Body of pancreas (tissue), 4 donors: Measurements from ENCODE around the gene TOMM7. TPM values are rescaled to one million over a fixed set of nuclear protein-coding genes. Genes with fewer than 3 reads are reported as not detected.

Source experiments
- ATAC-seq: fragments of 150-250 bp; one replicate; pipeline ENCODE4 v1.9.1; 2016
- DNase-seq, 4 donors: peaks; one replicate each; pipeline ENCODE4 v3.0.0-alpha.2; 2019
- H3K27ac ChIP-seq, 4 donors: fragments of 200-600 bp; sonication (generic); 1 replicate in 3 of 4; 2 replicates in 1 of 4; pipeline versions ENCODE4 v1.5.1 to v1.6.1; 2016 to 2019; ENCODE audit warnings: mild to moderate bottlenecking in 1 of 4, mixed read lengths in 1 of 4, moderate library complexity in 1 of 4
- H3K27me3 ChIP-seq, 2 donors: fragments of 200-600 bp; sonication (generic); one replicate each; pipeline ENCODE4 v1.6.0; 2016; ENCODE audit warnings: mild to moderate bottlenecking in 1 of 2
- H3K36me3 ChIP-seq, 2 donors: fragments of 200-600 bp; sonication (generic); replicated peaks in 1 of 2; 2 replicates each; pipeline ENCODE4 v1.5.1; 2016; ENCODE audit warnings: low read depth in 2 of 2; ENCODE audit not compliant: insufficient read depth in 1 of 2
- H3K4me1 ChIP-seq: fragments of 200-600 bp; sonication (generic); one replicate; pipeline ENCODE4 v1.6.0; 2016
- H3K4me3 ChIP-seq, 2 donors: fragments of 200-600 bp; sonication (generic); 1 replicate in 1 of 2; 2 replicates in 1 of 2; pipeline ENCODE4 v1.5.1; 2016 to 2019
- H3K9me3 ChIP-seq, 3 donors: fragments of 200-600 bp; sonication (generic); 1 replicate in 2 of 3; 2 replicates in 1 of 3; pipeline ENCODE4 v1.5.1; 2016
- POLR2A ChIP-seq, 3 donors: fragments of 450-650 bp; IDR thresholded peaks; one replicate each; pipeline ENCODE4 v1.6.1; 2016; ENCODE audit warnings: antibody characterized with exemption in 3 of 3, mild to moderate bottlenecking in 2 of 3
- WGBS, 2 donors: methylation state at CpG; one replicate each; pipeline ENCODE4 v1.1.5; 2017; 5-methylcytosine and 5-hydroxymethylcytosine counted together
- intact Hi-C: fragments of 100-400 bp; cut with DNase I; formaldehyde crosslinking; loops from one replicate; pipeline ENCODE4 v1.15.1; 2023
- total RNA-seq, 2 donors: library from RNA; depleted of rRNA; stranded (reverse); fragments of >200 nt; gene quantifications; one replicate each; pipeline ENCODE4 v1.1.0, GENCODE V29; 2016
- TF ChIP-seq, protein P1 (sequence below), 7 experiments: fragments of 450-650 bp in 4 of 7; fragments of 200-600 bp in 3 of 7; sonication (generic) in 3 of 7; IDR thresholded peaks; one replicate each; pipeline ENCODE4 v1.5.1; 2016 to 2019; ENCODE audit warnings: antibody characterized with exemption in 7 of 7

The TOMM7 gene
- total RNA-seq, 2 donors from 2014 or later: 77.8 to 103 TPM

- DNase-seq: peak; percentile 26 to 72 (median 62)
- no peaks in the 10 kb centered on the region for H3K27me3 ChIP-seq
- no peaks in the 10 kb centered on the region for H3K36me3 ChIP-seq
- intact Hi-C loops: no loop called here
- TF ChIP-seq, protein P1, sequence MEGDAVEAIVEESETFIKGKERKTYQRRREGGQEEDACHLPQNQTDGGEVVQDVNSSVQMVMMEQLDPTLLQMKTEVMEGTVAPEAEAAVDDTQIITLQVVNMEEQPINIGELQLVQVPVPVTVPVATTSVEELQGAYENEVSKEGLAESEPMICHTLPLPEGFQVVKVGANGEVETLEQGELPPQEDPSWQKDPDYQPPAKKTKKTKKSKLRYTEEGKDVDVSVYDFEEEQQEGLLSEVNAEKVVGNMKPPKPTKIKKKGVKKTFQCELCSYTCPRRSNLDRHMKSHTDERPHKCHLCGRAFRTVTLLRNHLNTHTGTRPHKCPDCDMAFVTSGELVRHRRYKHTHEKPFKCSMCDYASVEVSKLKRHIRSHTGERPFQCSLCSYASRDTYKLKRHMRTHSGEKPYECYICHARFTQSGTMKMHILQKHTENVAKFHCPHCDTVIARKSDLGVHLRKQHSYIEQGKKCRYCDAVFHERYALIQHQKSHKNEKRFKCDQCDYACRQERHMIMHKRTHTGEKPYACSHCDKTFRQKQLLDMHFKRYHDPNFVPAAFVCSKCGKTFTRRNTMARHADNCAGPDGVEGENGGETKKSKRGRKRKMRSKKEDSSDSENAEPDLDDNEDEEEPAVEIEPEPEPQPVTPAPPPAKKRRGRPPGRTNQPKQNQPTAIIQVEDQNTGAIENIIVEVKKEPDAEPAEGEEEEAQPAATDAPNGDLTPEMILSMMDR (IDR thresholded peaks at IDR 0.05): no peak
- no peak for TF ChIP-seq POLR2A (IDR thresholded peaks at IDR 0.05)
- 57 to 65% methylated on average over 5 of the region's 5 CpGs for WGBS, 2 donors
- H3K9me3 ChIP-seq: no peaks in the 10 kb centered on the region
- H3K27ac ChIP-seq: peak overlapping the region in 3 of 4 donors; percentile 52 to 77 (median 65)
- ATAC-seq: peak; percentile 83
- H3K4me1 ChIP-seq: peaks cover 38% of the 10 kb centered on the region
- no peak overlapping the region for H3K4me3 ChIP-seq
Measured at GRCh38 chr7:22831602-22832305, 9.1 kb upstream of the TOMM7 start.

DNA sequence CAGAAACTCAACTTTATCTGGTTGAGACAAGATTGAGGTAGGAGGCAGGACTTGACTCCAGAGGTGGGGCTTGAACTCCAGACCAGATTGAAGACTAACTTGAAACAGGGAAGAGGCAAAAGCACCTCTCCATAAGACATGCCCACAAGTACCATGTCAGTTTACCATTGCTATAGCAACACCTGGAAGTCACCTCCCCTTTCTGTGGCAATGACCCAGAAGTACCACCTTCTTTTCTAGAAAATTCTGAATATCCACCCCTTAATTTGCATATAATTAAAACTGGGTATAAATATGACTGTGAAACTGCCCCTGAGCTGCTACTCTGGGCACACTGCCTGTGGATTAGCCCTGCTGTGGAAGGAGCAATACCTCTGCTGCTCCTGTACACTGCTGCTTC is 4.9 kb upstream of the TOMM7 start:
- Histone ChIP-seq H3K27ac (no peak overlapping the region), H3K9me3 (no peaks in the 10 kb centered on the region), H3K27me3 (no peaks in the 10 kb centered on the region), H3K4me3 (no peak overlapping the region), H3K4me1 (peaks cover 16% of the 10 kb centered on the region), H3K36me3 (no peaks in the 10 kb centered on the region)
- DNase-seq (no peak), ATAC-seq (no peak)
- no peak for TF ChIP-seq POLR2A (IDR thresholded peaks at IDR 0.05)
- TF ChIP-seq, protein P1 (IDR thresholded peaks at IDR 0.05): no peak
- intact Hi-C loops: no loop called here

- TF ChIP-seq POLR2A (IDR thresholded peaks at IDR 0.05): no peak
- TF ChIP-seq, protein P1 (IDR thresholded peaks at IDR 0.05): no peak
- no peaks in the 10 kb centered on the region for H3K36me3 ChIP-seq
Measured at GRCh38 chr7:22826593-22826992, 3.9 kb upstream of the TOMM7 start.

GRCh38 chr7:22824760-22825159 is 2.1 kb upstream of the TOMM7 start:
- no peak for DNase-seq
- Histone ChIP-seq H3K4me1 (peaks cover 18% of the 10 kb centered on the region), H3K9me3 (no peaks in the 10 kb centered on the region), H3K4me3 (no peak overlapping the region), H3K36me3 (no peaks in the 10 kb centered on the region), H3K27me3 (no peaks in the 10 kb centered on the region), H3K27ac (no peak overlapping the region)
- WGBS, 2 donors: 91 to 93% methylated on average over 2 of the region's 2 CpGs
- no peak for ATAC-seq
- intact Hi-C loops: no loop called here
- TF ChIP-seq POLR2A (IDR thresholded peaks at IDR 0.05): no peak
- TF ChIP-seq, protein P1 (IDR thresholded peaks at IDR 0.05): no peak

More at GRCh38 chr7:22826593-22826992, 3.9 kb upstream of the TOMM7 start:
- intact Hi-C loops: no loop called here
- Histone ChIP-seq H3K4me3 (no peak overlapping the region), H3K27ac (no peak overlapping the region), H3K9me3 (no peaks in the 10 kb centered on the region), H3K27me3 (no peaks in the 10 kb centered on the region), H3K4me1 (peaks cover 6% of the 10 kb centered on the region)
- no peak for ATAC-seq
- WGBS, 2 donors: 55 to 66% methylated on average over 2 of the region's 2 CpGs
- DNase-seq: no peak

DNA sequence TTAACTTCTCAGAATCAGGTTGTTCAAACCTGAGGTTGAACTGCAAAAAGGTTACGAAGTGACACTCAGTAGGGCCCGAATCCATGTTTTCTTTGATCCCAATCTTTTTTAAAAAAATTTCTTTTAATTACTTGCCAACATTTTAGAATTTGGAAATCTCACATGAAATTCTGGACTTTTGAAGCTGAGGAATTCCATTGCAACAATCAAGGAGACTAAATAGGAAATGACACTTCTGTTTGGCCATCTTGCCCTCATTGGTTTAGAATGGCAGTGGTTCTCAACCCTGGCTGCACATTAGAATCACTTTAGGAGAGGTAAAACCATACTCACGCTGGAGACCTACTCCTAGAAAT is 471 bp upstream of the TOMM7 start:
- 29 to 40% methylated on average over 3 of the region's 3 CpGs for WGBS, 2 donors
- intact Hi-C loops: no loop called here

More for the DNA sequence above, 471 bp upstream of the TOMM7 start:
- Histone ChIP-seq H3K36me3 (no peaks in the 10 kb centered on the region), H3K4me1 (peaks cover 31% of the 10 kb centered on the region), H3K9me3 (no peaks in the 10 kb centered on the region), H3K27me3 (no peaks in the 10 kb centered on the region), H3K27ac (peak overlapping the region; percentile 56 to 85 (median 74)), H3K4me3 (peak overlapping the region in 1 of 2 donors; percentile 93)
- no peak for ATAC-seq
- no peak for DNase-seq
- TF ChIP-seq POLR2A (IDR thresholded peaks at IDR 0.05): no peak
- TF ChIP-seq, protein P1 (IDR thresholded peaks at IDR 0.05): peak in 1 of 7 experiments; percentile 2
